Stimulated activated CD4-positive, alpha-beta T cell treated with anti-CD3 and anti-CD28 coated beads, Interleukin-2, amount 100 ng/mL, for 4 hours (primary cell): ENCODE measurements around the gene SERBP1.
"Not testable (repeated sequence)": the region's sequence is repeated elsewhere in the genome, so short reads cannot be mapped to it uniquely, and the experiment has no call there.

Experiments
- DNase-seq: peaks from one replicate; pipeline ENCODE4 v3.0.0-alpha.2; 2020; ENCODE audit warnings: low read depth

Gene SERBP1

GRCh38 chr1:67405473-67406245 lies 24.5 kb downstream of the SERBP1 start:
- no peak for DNase-seq

- DNase-seq, result no peak
Observed at GRCh38 chr1:67404212-67404620, 26.0 kb downstream of the SERBP1 start.

- DNase-seq, result no peak
Observed at GRCh38 chr1:67401443-67401842, 28.8 kb downstream of the SERBP1 start.

- not testable (repeated sequence) for DNase-seq
Observed at GRCh38 chr1:67400029-67400786, 30.0 kb downstream of the SERBP1 start.

GRCh38 chr1:67399199-67399993 lies 30.8 kb downstream of the SERBP1 start:
- no peak for DNase-seq

GRCh38 chr1:67394548-67394947 lies 35.7 kb downstream of the SERBP1 start:
- no peak for DNase-seq

GRCh38 chr1:67393737-67394136 lies 36.5 kb downstream of the SERBP1 start:
- no peak for DNase-seq

GRCh38 chr1:67393240-67393639 lies 37.0 kb downstream of the SERBP1 start:
- no peak for DNase-seq

- no peak for DNase-seq
Observed at GRCh38 chr1:67390041-67390887, 39.9 kb downstream of the SERBP1 start.

- DNase-seq, result no peak
Observed at GRCh38 chr1:67383999-67384638, 46.1 kb downstream of the SERBP1 start.

GRCh38 chr1:67382292-67382691 lies 47.9 kb downstream of the SERBP1 start:
- no peak for DNase-seq

- no peak for DNase-seq
Observed at GRCh38 chr1:67381154-67381553, 49.0 kb downstream of the SERBP1 start.

GRCh38 chr1:67377253-67377652 lies 52.9 kb downstream of the SERBP1 start:
- no peak for DNase-seq

- DNase-seq, result no peak
Observed at GRCh38 chr1:67376381-67376780, 53.8 kb downstream of the SERBP1 start.

- DNase-seq, result no peak
Observed at GRCh38 chr1:67372898-67373297, 57.3 kb downstream of the SERBP1 start.

- DNase-seq, result no peak
Observed at GRCh38 chr1:67372136-67372535, 58.1 kb downstream of the SERBP1 start.

GRCh38 chr1:67371681-67372080 lies 58.5 kb downstream of the SERBP1 start:
- DNase-seq, result no peak

GRCh38 chr1:67371043-67371442 lies 59.2 kb downstream of the SERBP1 start:
- DNase-seq, result no peak

GRCh38 chr1:67368046-67368514 lies 62.1 kb downstream of the SERBP1 start:
- DNase-seq, result no peak

- no peak for DNase-seq
Observed at GRCh38 chr1:67367370-67368045, 62.7 kb downstream of the SERBP1 start.
